Hematopoietic multipotent progenitor cell treated with erythropoietin and hydrocortisone succinate and interleukin-3 and kit ligand, for 6 days (in vitro differentiated cells): Measurements from ENCODE around the gene FBXW7.

Experiments used
- DNase-seq: peaks from one replicate; pipeline ENCODE4 v3.0.0-alpha.2; 2015

The FBXW7 gene

GRCh38 chr4:152316969-152317368 is 218.9 kb downstream of the FBXW7 start:
- no peak for DNase-seq

- DNase-seq: no peak
These were observed 225.6 kb downstream of the FBXW7 start for GRCh38 chr4:152310257-152310656.

GRCh38 chr4:152309418-152309817 is 226.5 kb downstream of the FBXW7 start:
- DNase-seq: no peak

- no peak for DNase-seq
These were observed 226.9 kb downstream of the FBXW7 start for GRCh38 chr4:152308951-152309350.

- DNase-seq: no peak
These were observed 228.2 kb downstream of the FBXW7 start for GRCh38 chr4:152307669-152308068.

- DNase-seq: no peak
These were observed 229.4 kb downstream of the FBXW7 start for GRCh38 chr4:152306541-152306940.

- DNase-seq: no peak
These were observed 231.7 kb downstream of the FBXW7 start for GRCh38 chr4:152304220-152304619.

GRCh38 chr4:152301381-152301780 is 234.5 kb downstream of the FBXW7 start:
- no peak for DNase-seq

- no peak for DNase-seq
These were observed 236.3 kb downstream of the FBXW7 start for GRCh38 chr4:152299553-152299952.

- DNase-seq: no peak
These were observed 239.5 kb downstream of the FBXW7 start for GRCh38 chr4:152296386-152296785.

GRCh38 chr4:152294765-152295164 is 241.1 kb downstream of the FBXW7 start:
- DNase-seq: no peak

- no peak for DNase-seq
These were observed 241.6 kb downstream of the FBXW7 start for GRCh38 chr4:152294331-152294730.

GRCh38 chr4:152293527-152293926 is 242.4 kb downstream of the FBXW7 start:
- DNase-seq: no peak

GRCh38 chr4:152290366-152290921 is 245.4 kb downstream of the FBXW7 start:
- no peak for DNase-seq

GRCh38 chr4:152289941-152290340 is 246.0 kb downstream of the FBXW7 start:
- DNase-seq: no peak

GRCh38 chr4:152289541-152289940 is 246.4 kb downstream of the FBXW7 start:
- no peak for DNase-seq

- no peak for DNase-seq
These were observed 252.0 kb downstream of the FBXW7 start for GRCh38 chr4:152283801-152284470.

GRCh38 chr4:152281822-152282221 is 254.1 kb downstream of the FBXW7 start:
- DNase-seq: no peak

GRCh38 chr4:152281211-152281610 is 254.7 kb downstream of the FBXW7 start:
- no peak for DNase-seq

GRCh38 chr4:152279234-152279566 is 256.7 kb downstream of the FBXW7 start:
- DNase-seq: no peak

GRCh38 chr4:152278505-152279233 is 257.2 kb downstream of the FBXW7 start:
- no peak for DNase-seq

- no peak for DNase-seq
These were observed 257.8 kb downstream of the FBXW7 start for GRCh38 chr4:152278172-152278504.

GRCh38 chr4:152277333-152277732 is 258.6 kb downstream of the FBXW7 start:
- DNase-seq: no peak

- DNase-seq: no peak
These were observed 262.5 kb downstream of the FBXW7 start for GRCh38 chr4:152273343-152273742.
